ENCODE measurements around the gene GPI.

Gene GPI

GRCh38 chr19:34337739-34338138 is 27.3 kb upstream of the GPI start:
- DNase-seq (ENCODE audit: low read depth in 2 of 2, low spot score in 1 of 2), result no peak

GRCh38 chr19:34341935-34342680 is 22.9 kb upstream of the GPI start:
- DNase-seq (ENCODE audit: low read depth in 2 of 2, low spot score in 1 of 2), result no peak

GRCh38 chr19:34343751-34344150 is 21.2 kb upstream of the GPI start:
- DNase-seq (ENCODE audit: low read depth in 2 of 2, low spot score in 1 of 2), result no peak

- peak; percentile 30 to 52 for DNase-seq (ENCODE audit: low read depth in 2 of 2, low spot score in 1 of 2)
These were observed 19.0 kb upstream of the GPI start for GRCh38 chr19:34345947-34346351.

GRCh38 chr19:34347561-34348165 is 17.3 kb upstream of the GPI start:
- DNase-seq (ENCODE audit: low read depth in 2 of 2, low spot score in 1 of 2), result no peak

GRCh38 chr19:34348899-34349487 is 16.0 kb upstream of the GPI start:
- DNase-seq (ENCODE audit: low read depth in 2 of 2, low spot score in 1 of 2), result no peak

GRCh38 chr19:34350161-34350561 is 14.8 kb upstream of the GPI start:
- peak in 1 of 2 donors; percentile 27 for DNase-seq (ENCODE audit: low read depth in 2 of 2, low spot score in 1 of 2)

GRCh38 chr19:34351382-34351826 is 13.6 kb upstream of the GPI start:
- no peak for DNase-seq (ENCODE audit: low read depth in 2 of 2, low spot score in 1 of 2)

- no peak for DNase-seq (ENCODE audit: low read depth in 2 of 2, low spot score in 1 of 2)
These were observed 11.4 kb upstream of the GPI start for GRCh38 chr19:34353546-34353945.

- DNase-seq (ENCODE audit: low read depth in 2 of 2, low spot score in 1 of 2), result no peak
These were observed 9.8 kb upstream of the GPI start for GRCh38 chr19:34355201-34355600.

- DNase-seq (ENCODE audit: low read depth in 2 of 2, low spot score in 1 of 2), result no peak
These were observed 8.1 kb upstream of the GPI start for GRCh38 chr19:34356875-34357274.

GRCh38 chr19:34357431-34357830 is 7.6 kb upstream of the GPI start:
- DNase-seq (ENCODE audit: low read depth in 2 of 2, low spot score in 1 of 2), result no peak

- peak; percentile 87 to 95 for DNase-seq (ENCODE audit: low read depth in 2 of 2, low spot score in 1 of 2)
These were observed 5.6 kb upstream of the GPI start for GRCh38 chr19:34359140-34359953.

- no peak for DNase-seq (ENCODE audit: low read depth in 2 of 2, low spot score in 1 of 2)
These were observed 5.1 kb upstream of the GPI start for GRCh38 chr19:34359954-34360315.

- DNase-seq (ENCODE audit: low read depth in 2 of 2, low spot score in 1 of 2), result no peak
These were observed 4.6 kb upstream of the GPI start for GRCh38 chr19:34360354-34360909.

- DNase-seq (ENCODE audit: low read depth in 2 of 2, low spot score in 1 of 2), result no peak
These were observed 2.3 kb upstream of the GPI start for GRCh38 chr19:34362679-34363069.

GRCh38 chr19:34363094-34363493 is 1.9 kb upstream of the GPI start:
- no peak for DNase-seq (ENCODE audit: low read depth in 2 of 2, low spot score in 1 of 2)

- no peak for DNase-seq (ENCODE audit: low read depth in 2 of 2, low spot score in 1 of 2)
These were observed 1.1 kb upstream of the GPI start for GRCh38 chr19:34363930-34364329.

GRCh38 chr19:34364462-34364829 is 550 bp upstream of the GPI start:
- DNase-seq (ENCODE audit: low read depth in 2 of 2, low spot score in 1 of 2), result no peak

GRCh38 chr19:34365463-34366401 is 736 bp downstream of the GPI start:
- DNase-seq (ENCODE audit: low read depth in 2 of 2, low spot score in 1 of 2), result no peak

Measured in stimulated activated CD8-positive, alpha-beta memory T cell treated with anti-CD3 and anti-CD28 coated beads, Interleukin-4, amount 100 ng/mL, for 4 hours (primary cell).